Measurements from ENCODE around the gene LRRC47.

The LRRC47 gene

DNA sequence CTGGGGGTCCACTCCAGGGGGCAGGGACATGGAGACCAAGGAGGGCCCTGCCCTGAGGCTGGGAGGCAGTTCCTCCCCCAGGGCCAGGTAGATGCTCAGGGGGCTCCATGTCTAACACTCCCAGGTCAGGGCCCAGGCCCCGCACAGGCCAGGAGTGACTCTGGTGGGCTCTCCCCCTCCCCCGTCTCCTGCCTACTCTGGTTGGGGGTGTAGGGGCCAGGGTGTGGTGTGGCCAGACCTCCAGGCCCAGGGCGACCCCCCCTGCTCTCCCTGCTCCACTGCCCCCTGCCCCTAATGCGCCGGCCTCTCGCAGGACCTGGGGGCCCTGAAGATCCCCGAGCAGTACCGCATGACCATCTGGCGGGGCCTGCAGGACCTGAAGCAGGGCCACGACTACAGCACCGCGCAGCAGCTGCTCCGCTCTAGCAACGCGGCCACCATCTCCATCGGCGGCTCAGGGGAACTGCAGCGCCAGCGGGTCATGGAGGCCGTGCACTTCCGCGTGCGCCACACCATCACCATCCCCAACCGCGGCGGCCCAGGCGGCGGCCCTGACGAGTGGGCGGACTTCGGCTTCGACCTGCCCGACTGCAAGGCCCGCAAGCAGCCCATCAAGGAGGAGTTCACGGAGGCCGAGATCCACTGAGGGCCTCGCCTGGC is 63.7 kb downstream of the LRRC47 start:
- peaks cover 0 to 41% of the 10 kb centered on the region in 2 donors for H3K27me3 ChIP-seq (ENCODE audit: control insufficient read depth in 1 of 2, insufficient read depth in 2 of 2, low read length in 2 of 2)

DNA sequence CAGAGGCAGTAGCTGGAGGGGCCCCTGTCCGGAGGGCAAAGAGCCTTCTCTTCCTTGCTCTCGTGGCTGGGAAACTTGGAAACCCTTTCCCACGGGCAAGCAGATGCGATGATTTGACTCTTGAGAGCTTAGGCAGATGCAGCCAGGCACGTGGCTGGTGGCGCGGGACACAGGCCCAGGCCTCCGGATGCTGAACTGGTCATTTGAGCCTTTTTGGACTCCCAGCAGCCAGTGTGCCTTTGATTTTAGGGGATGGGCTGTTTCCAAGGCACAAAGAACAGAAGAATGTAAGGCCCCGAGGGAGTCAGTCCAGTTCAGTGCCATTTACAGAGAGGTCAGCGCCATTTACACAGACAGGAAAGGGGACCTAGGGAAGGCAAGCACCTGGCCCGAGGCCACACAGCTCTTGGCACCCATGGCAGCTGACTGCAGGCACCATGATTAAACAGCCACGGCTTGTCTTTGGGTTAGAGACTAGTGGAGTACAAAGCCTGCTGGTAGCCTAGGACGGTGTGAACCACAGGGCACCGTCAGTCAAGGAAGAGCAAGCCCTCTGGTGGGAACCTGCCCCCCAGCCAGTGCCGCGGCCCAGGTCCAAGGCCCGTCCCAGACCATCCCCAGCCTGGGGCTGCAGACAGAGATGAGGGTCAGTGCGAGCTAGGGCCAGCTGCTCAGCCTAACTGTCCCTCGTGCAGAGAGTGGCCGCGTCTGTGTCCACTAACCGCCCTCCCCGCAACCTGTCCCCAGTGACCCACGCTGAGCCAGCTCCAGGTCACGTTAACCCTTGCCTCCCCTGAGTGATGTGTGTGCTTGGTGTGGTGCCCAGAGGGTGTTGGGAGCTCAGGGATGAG is 64.5 kb downstream of the LRRC47 start:
- no peaks in the 10 kb centered on the region for H3K4me1 ChIP-seq (ENCODE audit: insufficient read depth, low read length)
- no peak overlapping the region for H3K27ac ChIP-seq (ENCODE audit: low read depth, low read length)
- H3K4me3 ChIP-seq (ENCODE audit: low read depth in 1 of 2, low read length in 2 of 2): no peak overlapping the region
- H3K9me3 ChIP-seq (ENCODE audit: low read length): no peaks in the 10 kb centered on the region
- H3K9ac ChIP-seq (ENCODE audit: low read length): no peak overlapping the region
- peaks cover 14% of the 10 kb centered on the region for H3K36me3 ChIP-seq (ENCODE audit: insufficient read depth, low read length)
- H3K27me3 ChIP-seq (ENCODE audit: control insufficient read depth in 1 of 2, insufficient read depth in 2 of 2, low read length in 2 of 2): peaks cover 0 to 42% of the 10 kb centered on the region in 2 donors

More for the DNA sequence above, 63.7 kb downstream of the LRRC47 start:
- no peak overlapping the region for H3K27ac ChIP-seq (ENCODE audit: low read depth, low read length)
- no peaks in the 10 kb centered on the region for H3K4me1 ChIP-seq (ENCODE audit: insufficient read depth, low read length)
- peaks cover 20% of the 10 kb centered on the region for H3K36me3 ChIP-seq (ENCODE audit: insufficient read depth, low read length)
- H3K4me3 ChIP-seq (ENCODE audit: low read depth in 1 of 2, low read length in 2 of 2): no peak overlapping the region
- no peaks in the 10 kb centered on the region for H3K9me3 ChIP-seq (ENCODE audit: low read length)
- no peak overlapping the region for H3K9ac ChIP-seq (ENCODE audit: low read length)

DNA sequence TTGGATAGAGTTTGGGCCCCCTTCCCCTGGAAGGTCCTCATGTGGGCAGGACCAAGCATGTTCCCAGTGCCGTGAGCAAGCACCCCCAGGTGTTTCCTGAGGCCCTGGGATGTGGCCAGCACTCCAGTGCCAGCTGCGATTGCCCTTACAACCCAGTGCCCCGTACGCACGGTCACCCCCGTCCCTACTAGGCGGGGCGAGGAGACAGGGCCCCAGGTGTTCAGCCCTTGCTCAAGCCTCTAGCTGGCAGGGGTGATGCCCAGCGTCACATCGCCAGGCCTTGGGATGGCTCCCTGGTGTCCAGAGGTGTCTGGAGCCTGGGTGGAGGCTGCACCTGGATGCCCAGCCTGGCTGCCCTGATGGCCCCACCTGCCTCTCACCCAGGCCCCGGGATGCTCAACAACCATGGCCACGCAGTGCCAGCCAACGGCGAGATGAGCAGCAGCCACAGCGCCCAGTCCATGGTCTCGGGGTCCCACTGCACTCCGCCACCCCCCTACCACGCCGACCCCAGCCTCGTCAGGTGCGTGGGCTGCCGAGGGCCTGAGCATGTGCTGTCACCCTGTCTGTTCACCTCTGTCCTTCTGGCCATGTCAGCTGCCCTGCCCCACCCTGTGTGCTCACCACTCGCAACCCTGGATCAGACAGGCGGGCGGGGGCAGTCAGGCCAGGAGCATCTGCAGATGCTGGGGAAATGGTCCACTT is 65.6 kb downstream of the LRRC47 start:
- Histone ChIP-seq H3K36me3 (ENCODE audit: insufficient read depth, low read length) (peaks cover 3% of the 10 kb centered on the region), H3K4me1 (ENCODE audit: insufficient read depth, low read length) (no peaks in the 10 kb centered on the region), H3K27ac (ENCODE audit: low read depth, low read length) (no peak overlapping the region), H3K9ac (ENCODE audit: low read length) (no peak overlapping the region), H3K4me3 (ENCODE audit: low read depth in 1 of 2, low read length in 2 of 2) (no peak overlapping the region), H3K9me3 (ENCODE audit: low read length) (no peaks in the 10 kb centered on the region), H3K27me3 (ENCODE audit: control insufficient read depth in 1 of 2, insufficient read depth in 2 of 2, low read length in 2 of 2) (peaks cover 0 to 42% of the 10 kb centered on the region in 2 donors)

DNA sequence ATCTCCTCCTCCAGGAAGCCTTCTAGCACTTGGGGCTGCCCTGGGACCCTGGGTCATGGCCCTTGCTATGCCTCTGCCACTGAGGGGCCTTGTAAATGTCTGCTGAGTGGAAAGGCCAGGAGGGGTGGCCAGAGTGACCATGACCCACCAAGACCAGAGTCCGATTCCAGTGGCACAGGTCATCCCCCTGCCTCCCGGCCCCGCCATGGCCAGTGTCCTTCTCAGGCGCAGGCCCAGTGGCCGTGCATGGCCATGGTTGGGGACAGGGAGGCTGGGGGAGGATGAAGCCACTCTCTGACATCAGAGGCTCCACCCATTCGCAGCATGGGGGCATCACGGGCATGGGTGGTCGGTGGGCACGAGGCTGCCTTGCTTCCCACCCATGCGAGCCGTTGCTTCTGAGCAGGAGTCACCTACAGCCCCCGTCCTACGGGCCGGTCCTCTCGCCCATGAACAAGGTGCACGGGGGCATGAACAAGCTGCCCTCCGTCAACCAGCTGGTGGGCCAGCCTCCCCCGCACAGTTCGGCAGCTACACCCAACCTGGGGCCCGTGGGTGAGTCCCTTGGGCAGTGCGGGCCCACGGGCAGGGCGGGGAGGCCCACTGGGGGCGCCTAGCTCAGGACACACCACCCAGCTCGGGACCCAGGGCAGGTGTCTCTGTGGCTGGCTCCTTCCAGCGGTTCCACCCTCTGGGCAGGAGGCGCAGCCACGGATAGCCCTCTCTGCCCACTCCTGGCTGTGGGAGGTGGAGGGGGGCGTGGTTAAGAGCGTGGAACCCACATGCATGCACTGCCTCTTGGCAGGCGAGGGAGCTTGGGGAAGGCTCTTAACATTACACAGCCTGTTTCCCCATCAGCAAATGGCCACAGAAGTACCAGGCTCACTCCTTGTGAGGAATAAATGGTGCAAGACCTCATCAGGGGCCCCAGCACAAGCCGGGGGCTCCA is 66.4 kb downstream of the LRRC47 start:
- H3K27me3 ChIP-seq (ENCODE audit: control insufficient read depth in 1 of 2, insufficient read depth in 2 of 2, low read length in 2 of 2): peaks cover 0 to 42% of the 10 kb centered on the region in 2 donors

More for the DNA sequence above, 66.4 kb downstream of the LRRC47 start:
- H3K9me3 ChIP-seq (ENCODE audit: low read length): no peaks in the 10 kb centered on the region
- H3K4me3 ChIP-seq (ENCODE audit: low read depth in 1 of 2, low read length in 2 of 2): no peak overlapping the region
- no peak overlapping the region for H3K27ac ChIP-seq (ENCODE audit: low read depth, low read length)
- H3K36me3 ChIP-seq (ENCODE audit: insufficient read depth, low read length): no peaks in the 10 kb centered on the region
- H3K9ac ChIP-seq (ENCODE audit: low read length): no peak overlapping the region
- no peaks in the 10 kb centered on the region for H3K4me1 ChIP-seq (ENCODE audit: insufficient read depth, low read length)
